NCI-H526 (cell line): Measurements from ENCODE around the gene C1QTNF5.

Source experiments
- DNase-seq, 2 experiments: peaks; one replicate each; lab custom pipeline; 2025; lab: John Stamatoyannopoulos, UW

C1QTNF5 gene

DNA sequence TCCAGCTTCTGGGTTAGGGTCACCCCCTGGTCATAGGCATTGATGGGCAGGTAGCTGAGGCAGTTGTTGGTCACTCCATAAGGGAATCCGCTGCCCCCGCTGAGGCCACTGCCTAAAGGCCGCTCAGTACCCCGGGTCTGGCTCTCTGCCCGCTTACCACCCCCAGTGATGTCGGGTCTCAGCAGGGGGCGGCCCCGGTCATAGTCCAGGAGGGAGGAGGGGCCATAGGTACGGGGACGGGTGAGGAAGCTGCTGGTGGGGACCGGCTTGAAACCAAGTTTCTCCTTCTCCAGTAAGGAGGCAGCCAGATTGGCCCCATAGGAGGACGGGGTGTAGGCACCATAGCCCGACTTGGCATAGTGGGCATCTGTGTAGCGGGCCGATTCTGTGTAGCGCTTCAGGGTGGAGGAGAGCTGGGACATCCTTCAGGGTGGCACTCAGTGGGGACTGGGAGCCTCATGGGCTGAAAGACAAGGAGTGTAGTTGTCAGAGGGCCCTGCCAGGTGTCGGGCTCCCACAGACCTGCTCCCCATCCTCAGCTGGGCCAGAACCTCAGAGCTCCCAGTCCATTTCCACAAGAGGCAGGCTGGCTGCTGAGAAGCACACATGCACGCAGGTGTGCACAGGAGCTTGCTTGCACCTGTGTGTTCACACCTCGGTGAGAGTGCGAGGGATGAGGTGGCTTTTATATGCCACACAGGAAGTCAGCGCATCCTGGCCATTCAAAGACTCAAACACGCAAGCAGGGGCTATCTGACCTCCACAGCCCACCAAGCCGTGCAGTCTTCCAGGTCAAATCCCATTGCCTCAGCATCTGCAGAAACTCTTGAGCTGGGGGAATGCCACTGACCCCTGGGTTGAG lies 32.6 kb upstream of the C1QTNF5 start:
- no peak for DNase-seq

- DNase-seq, result no peak
Observed at GRCh38 chr11:119372260-119373058, 31.8 kb upstream of the C1QTNF5 start.

- DNase-seq, result peak; percentile 39 to 73
Observed at GRCh38 chr11:119371778-119372182, 31.1 kb upstream of the C1QTNF5 start.

DNA sequence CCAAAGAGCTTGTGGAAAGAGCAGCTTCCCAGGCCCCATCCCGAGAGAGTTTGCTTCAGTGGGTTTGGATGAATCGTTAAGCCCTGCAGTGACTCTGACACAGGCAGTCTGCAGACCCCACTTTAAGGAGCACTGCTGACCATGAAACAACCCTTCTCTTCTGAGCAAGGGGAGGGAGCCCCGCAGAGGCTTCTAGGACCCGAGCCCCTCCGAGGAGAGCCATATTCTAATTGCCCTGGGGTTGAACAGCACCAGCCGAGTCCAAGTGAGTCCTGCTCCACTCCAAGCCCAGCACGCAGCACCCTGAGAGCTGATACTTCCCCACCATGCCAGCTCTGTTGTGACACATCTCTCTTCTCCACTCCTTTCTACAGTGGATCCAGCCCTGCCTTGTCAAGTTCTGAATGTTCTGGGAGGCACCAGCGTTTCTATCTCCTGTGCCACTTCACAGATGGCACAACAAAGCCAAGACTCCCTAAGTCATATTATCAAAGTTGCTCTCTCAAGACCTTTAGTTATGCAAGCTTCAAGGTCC lies 30.5 kb upstream of the C1QTNF5 start:
- DNase-seq, result no peak

GRCh38 chr11:119370486-119371046 lies 29.9 kb upstream of the C1QTNF5 start:
- no peak for DNase-seq

DNA sequence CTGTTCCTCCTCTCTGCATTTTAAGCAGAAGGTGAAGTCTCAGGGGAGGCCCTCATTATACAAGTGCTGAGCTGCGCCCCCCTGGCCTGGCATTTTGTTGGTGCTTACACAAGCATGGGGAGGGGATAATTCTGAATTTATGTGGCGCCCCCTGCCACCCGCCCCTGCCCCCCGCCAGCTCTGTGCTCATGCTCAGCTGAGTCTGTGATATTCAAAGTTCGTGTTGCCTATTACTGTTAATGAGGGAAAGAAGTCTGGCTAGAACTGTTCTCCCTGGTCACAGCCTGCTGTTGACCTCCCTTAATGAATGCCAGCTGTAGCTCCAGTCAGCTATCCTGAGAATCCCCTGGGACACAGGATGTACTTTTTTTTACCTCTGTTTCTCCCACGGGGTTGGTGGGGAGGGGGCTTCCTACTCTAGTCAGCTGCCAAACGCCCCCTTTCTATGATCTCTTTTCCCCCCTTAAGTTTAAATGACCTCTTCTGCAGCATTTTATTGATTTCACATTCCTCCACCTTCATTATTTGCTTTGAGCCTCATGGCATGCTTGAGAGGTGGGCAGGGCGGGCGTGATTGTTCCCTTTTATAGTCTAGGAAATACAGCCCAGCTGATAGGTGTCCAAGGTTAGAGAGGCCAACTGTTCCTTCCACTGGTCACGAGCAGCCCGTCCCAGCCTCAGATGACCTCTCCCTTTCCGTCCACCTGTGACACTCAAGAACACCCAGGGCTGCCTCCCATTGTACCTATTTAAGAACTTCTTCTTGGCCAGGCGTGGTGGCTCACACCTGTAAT lies 28.6 kb upstream of the C1QTNF5 start:
- DNase-seq, result peak; percentile 54 to 82

DNA sequence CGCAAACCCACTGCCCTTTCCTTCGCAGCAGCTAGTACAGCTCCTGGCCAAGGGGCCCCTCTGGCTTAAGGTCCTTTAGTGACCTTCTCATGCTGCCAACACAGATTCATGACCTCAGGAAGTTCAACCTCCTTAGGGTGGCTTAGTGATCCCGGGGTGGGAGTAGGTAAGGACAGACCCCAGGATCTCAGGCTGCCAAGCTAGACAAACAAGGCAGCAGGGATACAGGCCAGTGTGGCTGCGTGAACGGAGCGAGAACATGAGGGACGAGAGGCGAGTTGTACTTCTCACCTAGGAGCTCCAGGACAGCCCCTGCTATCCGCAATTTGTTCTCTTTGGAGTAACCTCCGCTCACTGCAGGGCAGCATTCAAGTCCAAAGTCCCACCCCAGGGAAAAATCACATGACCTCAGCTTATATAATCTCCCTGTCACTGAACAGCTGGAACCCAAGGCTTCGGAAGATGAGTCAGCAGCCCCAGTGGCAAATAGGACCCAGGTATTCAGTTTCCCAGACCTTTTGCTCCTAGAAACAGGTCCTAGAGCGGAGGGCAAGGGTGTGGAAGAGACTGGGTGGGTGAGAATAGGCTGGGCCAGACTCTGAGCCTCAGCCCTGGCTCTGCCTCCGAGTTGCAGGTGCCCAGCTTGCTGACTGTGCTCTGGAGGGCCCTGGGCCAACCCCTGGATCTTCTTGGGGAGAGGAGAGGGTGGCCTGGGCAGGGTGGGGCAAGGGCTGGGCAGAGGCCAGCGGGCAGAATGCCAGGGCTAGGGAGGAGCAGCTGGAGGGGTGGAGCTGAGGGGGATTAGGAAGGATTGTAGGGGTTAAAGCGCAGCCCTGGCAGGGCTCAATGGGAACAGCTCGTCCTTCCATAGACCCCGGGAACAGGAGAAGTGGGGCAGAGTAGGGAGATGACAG lies 27.7 kb upstream of the C1QTNF5 start:
- peak; percentile 60 to 90 for DNase-seq

GRCh38 chr11:119367661-119368120 lies 27.0 kb upstream of the C1QTNF5 start:
- DNase-seq, result peak; percentile 83 to 93

DNA sequence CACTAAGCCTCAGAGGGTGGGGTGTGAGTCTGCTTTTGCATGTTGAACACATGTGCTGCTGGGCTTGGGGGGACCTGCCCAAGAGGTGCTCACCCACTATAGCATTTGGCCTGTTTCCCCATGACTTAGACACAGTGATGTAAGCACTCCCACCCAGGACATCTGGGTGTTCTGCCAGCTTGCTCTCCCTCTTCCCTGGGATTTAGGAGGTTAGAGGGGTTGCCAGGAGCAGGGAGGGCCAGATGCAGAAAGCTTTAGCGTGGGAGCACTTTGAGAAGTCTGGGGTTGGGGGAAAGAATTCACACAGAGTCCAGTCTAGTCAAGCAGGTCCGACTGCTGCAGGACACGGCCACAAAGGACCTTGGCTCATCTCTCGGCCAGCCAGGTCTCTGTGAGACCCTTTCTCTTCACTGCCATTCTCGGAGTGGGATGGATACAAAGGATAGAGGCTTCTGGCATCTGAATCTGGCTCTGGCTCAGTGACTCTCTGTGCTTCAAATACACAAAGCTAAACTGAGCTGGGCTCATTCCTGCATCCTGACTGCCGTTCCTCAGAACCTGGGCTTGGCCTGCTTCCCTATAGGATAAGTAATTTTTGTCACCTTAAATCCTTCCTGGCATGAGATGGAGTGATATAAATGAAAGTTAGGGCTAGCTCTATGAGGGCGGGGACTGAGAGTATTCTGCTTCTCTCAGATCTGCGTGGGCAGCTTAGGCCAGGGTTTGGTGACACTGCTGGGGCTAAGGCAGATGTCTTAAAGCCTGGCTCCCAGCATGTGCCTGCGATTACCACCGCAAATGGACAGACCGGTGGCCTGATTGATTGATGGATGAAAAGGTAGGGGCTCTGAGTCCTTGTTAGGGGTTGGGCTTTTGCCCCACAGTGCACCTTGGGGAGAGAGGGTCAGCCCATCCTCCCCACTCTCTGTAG lies 26.3 kb upstream of the C1QTNF5 start:
- DNase-seq, result no peak

GRCh38 chr11:119365071-119365591 lies 24.4 kb upstream of the C1QTNF5 start:
- no peak for DNase-seq

DNA sequence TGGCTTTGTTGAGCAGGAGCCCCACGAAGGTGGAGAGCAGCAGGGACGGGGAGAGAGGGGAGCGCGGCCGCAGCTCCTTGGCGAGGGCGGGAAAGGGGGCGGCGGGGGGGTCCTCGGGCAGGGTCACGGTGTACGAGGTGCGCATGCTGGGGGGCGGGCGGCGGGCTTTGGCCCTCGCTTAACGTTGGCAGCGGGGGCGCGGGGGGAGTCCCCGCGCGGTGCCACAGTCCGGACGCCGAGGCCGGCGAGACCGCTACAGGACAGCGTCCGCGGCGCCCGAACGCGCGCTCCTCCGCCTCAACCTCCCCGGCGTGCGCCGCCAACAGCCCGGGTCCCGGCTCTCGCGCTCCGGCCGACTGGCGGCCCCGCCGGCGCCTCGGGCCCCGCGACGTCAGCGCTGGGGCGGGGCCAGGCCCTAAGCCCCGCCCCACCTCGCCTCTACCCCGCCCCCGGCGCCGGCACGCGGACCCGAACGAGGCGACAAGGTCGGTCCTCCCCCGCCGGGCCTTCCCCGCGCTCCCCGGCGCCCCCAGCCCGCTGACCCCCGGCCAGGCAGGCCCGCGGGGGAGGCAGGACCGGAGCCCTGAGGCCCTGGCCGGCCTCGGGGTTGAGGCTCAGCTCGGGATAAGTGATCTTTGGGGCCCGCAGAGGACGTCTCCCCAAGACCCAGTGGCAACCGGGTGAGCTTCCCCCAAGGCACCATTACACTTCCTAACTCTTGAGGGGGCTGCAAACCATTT lies 23.3 kb upstream of the C1QTNF5 start:
- DNase-seq, result peak in 1 of 2 experiments; percentile 92

GRCh38 chr11:119363081-119363850 lies 22.6 kb upstream of the C1QTNF5 start:
- peak in 1 of 2 experiments; percentile 67 for DNase-seq

- DNase-seq, result no peak
Observed at GRCh38 chr11:119362741-119363080, 22.0 kb upstream of the C1QTNF5 start.

DNA sequence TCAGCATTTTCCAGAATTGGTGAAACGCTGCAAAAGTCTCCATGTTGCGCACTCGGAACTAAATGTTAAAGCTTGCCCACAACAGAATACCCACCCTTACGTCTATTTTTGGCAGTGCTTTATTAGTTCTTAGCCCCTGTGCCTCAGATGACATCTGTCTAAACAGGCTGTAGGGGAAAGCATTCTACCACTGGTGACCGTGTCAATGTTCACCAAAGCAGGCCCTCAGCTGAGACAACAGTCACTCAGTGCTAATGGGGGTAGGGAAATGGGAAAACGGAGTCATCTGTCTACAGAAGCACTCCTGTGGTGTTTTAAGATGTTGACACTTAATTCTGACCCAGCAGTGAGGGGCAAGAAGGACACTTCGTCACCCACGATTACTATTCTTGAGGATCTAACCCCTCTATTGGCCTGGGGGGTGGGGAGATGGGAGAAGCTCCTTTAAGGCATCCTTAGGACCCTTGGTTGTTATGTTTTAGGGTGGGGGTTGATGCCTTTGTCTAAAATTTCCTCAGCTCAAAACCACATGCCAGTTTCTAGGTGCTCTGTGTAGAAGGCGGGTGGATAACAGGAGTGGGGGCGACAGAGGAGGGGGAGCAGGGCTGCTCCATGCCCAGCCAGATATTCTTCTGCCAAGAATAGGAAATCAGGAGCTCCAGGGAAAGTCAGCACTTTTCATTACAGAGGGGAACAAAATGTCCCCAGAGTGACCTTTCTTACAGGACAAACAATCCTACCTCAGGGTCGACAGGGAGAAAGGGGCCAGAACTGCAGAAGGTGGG lies 21.4 kb upstream of the C1QTNF5 start:
- DNase-seq, result no peak

DNA sequence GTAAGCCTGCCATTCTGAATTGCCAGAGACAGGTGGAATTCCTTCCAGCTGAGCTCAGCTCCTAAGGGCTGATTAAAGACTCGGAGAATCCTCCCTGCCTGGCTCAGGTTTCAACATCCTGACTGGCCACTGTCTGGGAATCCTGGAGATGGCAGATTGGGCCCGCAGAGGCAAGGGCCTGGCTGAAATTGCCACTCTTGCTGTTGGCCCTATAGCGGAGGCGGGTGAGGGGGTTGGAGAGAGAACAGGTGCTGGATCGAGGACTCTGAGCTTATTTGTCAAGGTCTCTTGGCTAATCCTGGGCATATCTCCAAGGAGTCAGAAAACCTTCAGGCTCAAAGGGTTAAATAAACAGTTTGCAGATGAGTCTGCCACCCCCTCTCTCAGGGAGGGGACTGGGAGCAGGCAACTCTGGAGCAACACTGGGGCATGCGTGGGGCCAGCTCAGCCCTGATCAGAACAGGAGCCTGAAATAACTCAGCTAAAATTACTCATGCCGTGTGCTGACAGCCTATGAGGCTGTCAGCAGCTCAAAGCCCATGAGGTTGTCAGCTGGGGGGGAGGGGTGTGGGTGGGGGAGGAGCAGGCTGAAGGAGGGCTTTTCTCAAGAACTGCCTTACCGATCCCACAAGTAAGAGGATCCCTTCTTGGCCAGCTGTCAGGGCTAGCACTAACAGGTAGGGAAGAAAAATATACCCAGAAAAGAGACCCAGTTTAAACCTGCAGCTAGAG lies 20.5 kb upstream of the C1QTNF5 start:
- peak; percentile 70 to 83 for DNase-seq
